GM18870 (cell line): ENCODE results near the gene FHL2.

Experiments
- ATAC-seq: cut with Tn5 transposase; IDR thresholded peaks from one replicate; pipeline ENCODE4 v1.9.1; 2021; ENCODE audit warnings: moderate library complexity; ENCODE audit not compliant: unreplicated experiment

Gene FHL2

GRCh38 chr2:105399207-105399861 lies 483 bp upstream of the FHL2 start:
- no peak for ATAC-seq

- ATAC-seq, result no peak
Measured at GRCh38 chr2:105397953-105398335, 907 bp downstream of the FHL2 start.

- ATAC-seq, result no peak
Measured at GRCh38 chr2:105397025-105397722, 1.7 kb downstream of the FHL2 start.

GRCh38 chr2:105396254-105397024 lies 2.4 kb downstream of the FHL2 start:
- no peak for ATAC-seq

- ATAC-seq, result no peak
Measured at GRCh38 chr2:105395691-105396090, 3.2 kb downstream of the FHL2 start.

GRCh38 chr2:105394951-105395611 lies 3.8 kb downstream of the FHL2 start:
- no peak for ATAC-seq

GRCh38 chr2:105393373-105394055 lies 5.3 kb downstream of the FHL2 start:
- ATAC-seq, result no peak

- ATAC-seq, result no peak
Measured at GRCh38 chr2:105391763-105392662, 6.8 kb downstream of the FHL2 start.

- no peak for ATAC-seq
Measured at GRCh38 chr2:105391058-105391627, 7.7 kb downstream of the FHL2 start.

GRCh38 chr2:105390454-105390853 lies 8.4 kb downstream of the FHL2 start:
- ATAC-seq, result no peak

GRCh38 chr2:105388971-105389381 lies 9.9 kb downstream of the FHL2 start:
- ATAC-seq, result no peak

GRCh38 chr2:105387225-105387624 lies 11.6 kb downstream of the FHL2 start:
- ATAC-seq, result no peak

GRCh38 chr2:105385731-105386540 lies 12.9 kb downstream of the FHL2 start:
- ATAC-seq, result no peak

- no peak for ATAC-seq
Measured at GRCh38 chr2:105384861-105385260, 14.0 kb downstream of the FHL2 start.

GRCh38 chr2:105384216-105384615 lies 14.6 kb downstream of the FHL2 start:
- ATAC-seq, result no peak

- ATAC-seq, result no peak
Measured at GRCh38 chr2:105383432-105384166, 15.3 kb downstream of the FHL2 start.

- no peak for ATAC-seq
Measured at GRCh38 chr2:105382177-105382576, 16.7 kb downstream of the FHL2 start.

GRCh38 chr2:105381101-105381668 lies 17.7 kb downstream of the FHL2 start:
- ATAC-seq, result no peak
